GM21786 (cell line): ENCODE data around the gene CFLAR.
A peak's percentile ranks its signal among the peaks of the same experiment; 100 is the strongest.
"Not testable (repeated sequence)": the region's sequence is repeated elsewhere in the genome, so short reads cannot be mapped to it uniquely, and the experiment has no call there.

Source experiments
- ATAC-seq: cut with Tn5 transposase; IDR thresholded peaks from one replicate; pipeline ENCODE4 v1.9.1; 2021; ENCODE audit not compliant: unreplicated experiment

CFLAR gene

DNA sequence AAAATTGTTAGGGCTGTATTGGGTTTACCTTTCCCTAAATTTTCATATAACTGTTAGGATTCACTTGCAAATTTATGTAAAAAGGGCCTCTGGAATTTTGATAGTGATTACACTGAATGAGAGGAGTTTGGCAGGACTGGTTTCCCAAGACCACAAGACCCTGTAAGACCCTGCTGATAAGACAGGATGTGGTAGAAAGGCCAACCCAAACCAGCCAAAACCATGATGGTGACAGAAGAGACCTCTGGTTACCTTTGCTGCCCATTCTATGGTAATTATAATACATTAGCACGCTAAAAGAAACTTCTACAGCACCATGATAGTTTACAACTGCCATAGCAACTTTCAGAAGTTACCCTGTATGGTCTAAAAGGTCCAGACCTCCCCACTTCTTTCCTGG lies 58.7 kb downstream of the CFLAR start:
- ATAC-seq = no peak

DNA sequence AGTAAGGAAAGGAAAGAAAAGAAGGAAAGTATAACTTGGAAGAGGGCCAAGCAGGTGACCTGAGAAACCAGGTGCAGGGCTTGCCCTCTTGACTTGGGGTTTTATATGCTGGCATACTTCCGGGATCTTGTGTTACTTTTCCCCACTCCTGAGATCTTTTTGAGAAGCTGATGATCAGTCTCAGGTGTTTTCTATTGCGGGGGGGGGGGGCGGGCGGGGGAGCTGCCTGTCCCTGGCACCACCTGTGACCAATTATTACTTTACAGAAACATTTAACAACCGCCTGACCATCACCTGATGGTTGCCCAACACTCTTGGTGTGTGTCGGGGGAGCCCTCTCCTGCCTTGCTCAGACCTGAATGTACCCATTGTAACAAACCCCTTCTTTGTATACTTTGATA lies 60.1 kb downstream of the CFLAR start:
- no peak for ATAC-seq

DNA sequence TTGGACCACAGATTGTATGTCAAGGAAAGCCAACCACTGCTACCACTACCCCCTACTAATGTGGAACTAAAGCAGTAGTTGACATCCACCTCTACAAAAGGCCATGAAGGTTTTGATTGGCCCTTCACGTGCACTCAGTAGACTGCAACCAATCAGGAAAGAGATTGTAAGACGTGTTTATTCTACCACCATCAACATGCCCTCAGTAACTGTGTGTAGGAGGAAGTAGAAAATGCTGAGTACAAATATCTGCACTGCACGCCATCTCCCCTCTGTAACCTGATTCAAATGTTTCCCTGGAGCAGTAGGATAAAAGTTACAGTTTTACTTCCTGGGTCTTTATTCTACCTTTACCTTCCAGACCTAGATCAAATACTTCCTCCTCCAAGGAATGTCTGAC lies 64.0 kb downstream of the CFLAR start:
- ATAC-seq = no peak

DNA sequence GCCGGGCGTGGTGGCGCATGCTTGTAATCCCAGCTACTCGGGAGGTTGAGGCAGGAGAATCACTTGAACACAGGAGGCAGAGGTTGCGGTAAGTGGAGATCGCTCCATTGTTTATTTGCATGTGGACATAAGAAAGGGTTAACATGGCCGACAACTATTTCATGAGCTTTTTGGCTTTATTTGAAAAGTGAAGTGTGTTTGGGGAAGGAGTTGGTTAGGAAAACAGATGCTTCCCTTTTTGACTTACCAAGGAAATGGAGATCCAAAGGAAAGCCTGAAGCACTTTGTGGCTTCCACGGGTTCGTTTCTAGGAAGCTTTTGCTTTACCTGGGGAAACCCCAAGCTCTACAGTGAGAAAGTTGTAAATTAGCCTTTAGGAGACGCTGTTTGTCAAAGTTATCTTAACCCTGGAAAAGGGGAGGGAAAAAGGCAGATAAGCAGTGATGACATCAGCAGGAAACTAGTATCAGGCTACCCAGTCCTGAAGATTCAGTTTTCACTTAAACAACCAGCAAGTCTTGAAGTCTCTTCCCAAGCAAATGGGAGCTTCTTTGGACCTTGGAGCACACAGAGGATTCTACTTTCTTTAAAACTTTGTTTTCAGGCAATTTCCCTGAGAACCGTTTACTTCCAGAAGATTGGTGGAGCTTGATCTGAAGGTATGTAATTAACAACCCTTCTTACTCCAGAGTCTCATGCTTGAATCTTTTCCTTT lies 66.8 kb downstream of the CFLAR start, which contains the start of gene CASP10:
CASP10 (plus strand) TSS at position 492 of the 715 bp plus-strand sequence. CDS start 2,637 bp downstream, outside the sequence.
- ATAC-seq = peak; percentile 78

DNA sequence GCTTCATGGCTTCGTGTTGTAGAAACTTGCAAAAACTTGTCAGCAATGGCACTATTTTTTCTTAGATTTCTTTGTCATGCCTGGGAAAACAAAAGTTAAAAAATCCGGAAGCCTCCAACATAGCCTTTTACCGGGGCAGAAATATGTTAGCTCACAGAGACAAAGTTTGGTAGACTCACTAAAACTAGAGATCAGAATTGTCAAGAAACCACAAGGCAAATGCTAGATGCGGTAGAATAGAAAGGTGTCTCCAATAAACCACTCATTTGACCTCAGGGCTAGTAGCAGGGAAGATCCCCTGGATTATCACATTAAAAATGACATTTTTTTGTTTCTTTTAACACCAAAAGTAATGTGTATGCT lies 67.4 kb downstream of the CFLAR start:
- no peak for ATAC-seq

DNA sequence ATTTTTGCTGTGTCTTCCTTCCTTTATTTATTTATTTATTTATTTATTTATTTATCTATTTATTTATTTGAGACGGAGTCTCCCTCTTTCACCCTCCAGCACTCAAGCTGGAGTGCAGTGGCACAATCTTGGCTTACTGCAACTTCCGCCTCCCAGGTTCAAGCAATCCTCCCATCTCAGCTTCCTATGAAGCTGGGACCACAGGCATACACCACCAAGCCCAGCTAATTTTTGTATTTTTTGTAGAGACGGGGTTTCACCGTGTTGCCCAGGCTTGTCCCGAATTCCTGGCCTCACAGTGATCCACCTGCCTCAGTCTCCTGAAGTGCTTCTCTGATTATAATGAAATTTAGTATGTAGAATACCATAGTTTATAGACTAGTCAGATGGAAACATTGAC lies 67.9 kb downstream of the CFLAR start:
- not testable (repeated sequence) for ATAC-seq

DNA sequence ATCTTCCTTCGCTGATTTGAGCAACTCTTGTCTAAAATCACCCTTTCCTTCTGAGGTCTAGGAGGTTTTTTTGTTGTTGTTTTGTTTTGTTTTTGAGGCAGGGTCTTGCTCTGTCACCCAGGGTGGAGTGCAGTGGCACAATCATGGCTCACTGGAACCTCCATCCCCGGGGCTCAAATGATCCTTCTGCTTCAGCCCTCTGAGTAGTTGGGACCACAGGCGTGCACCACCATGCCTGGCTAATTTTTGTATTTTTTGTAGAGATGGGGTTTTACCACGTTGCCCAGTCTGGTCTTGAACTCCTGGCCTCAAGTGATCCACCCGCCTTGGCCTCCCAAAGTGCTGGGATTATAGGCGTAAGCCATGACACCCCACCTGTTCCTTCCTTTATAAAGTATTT lies 68.3 kb downstream of the CFLAR start:
- not testable (repeated sequence) for ATAC-seq

DNA sequence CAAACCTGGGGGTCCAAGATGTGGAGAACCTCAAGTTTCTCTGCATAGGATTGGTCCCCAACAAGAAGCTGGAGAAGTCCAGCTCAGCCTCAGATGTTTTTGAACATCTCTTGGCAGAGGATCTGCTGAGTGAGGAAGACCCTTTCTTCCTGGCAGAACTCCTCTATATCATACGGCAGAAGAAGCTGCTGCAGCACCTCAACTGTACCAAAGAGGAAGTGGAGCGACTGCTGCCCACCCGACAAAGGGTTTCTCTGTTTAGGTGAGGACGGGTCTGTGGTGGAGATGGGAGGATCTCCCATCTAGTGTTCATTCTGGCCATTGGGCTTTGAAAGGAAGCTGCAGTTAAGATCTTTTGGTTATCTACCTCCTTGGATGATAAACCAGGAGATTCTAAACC lies 69.9 kb downstream of the CFLAR start:
- no peak for ATAC-seq

DNA sequence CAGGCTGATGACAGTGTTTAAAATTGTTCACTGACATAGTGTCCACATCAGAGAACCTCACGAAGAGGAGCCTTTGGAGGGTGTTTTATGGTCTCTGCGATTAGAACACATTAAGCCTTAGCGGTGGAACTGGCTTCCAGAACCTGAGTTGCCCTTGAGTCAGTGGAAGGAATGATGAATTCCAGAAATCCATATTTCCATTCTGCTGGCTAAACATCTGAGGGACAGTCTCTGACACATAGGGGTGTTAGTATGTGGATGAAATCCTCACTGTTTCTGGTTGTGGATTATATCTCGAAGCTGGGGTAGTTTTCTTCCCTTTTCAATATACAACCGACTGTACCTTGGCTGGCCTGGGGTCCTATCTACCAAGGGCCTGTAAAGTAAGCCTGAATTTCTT lies 71.0 kb downstream of the CFLAR start:
- ATAC-seq = no peak

DNA sequence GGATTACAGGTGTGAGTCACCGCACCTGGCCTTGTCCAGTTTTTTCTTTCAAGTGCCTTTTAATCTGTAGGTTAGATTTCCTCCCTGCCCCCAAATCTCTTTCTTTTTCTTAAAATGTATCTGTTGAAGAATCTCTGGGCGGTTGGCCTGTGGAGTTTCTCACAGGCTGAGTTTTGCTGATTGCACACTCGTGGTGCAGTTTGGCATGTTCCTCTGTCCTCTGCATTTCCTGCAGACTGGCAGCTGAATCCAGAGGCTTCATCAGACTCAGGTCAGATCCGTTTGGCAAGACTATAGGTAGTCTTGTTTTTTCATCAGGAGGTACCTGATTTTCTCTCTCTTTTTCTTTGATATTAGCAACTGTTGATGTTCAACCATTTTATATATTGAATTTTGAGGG lies 72.5 kb downstream of the CFLAR start:
- ATAC-seq = no peak

DNA sequence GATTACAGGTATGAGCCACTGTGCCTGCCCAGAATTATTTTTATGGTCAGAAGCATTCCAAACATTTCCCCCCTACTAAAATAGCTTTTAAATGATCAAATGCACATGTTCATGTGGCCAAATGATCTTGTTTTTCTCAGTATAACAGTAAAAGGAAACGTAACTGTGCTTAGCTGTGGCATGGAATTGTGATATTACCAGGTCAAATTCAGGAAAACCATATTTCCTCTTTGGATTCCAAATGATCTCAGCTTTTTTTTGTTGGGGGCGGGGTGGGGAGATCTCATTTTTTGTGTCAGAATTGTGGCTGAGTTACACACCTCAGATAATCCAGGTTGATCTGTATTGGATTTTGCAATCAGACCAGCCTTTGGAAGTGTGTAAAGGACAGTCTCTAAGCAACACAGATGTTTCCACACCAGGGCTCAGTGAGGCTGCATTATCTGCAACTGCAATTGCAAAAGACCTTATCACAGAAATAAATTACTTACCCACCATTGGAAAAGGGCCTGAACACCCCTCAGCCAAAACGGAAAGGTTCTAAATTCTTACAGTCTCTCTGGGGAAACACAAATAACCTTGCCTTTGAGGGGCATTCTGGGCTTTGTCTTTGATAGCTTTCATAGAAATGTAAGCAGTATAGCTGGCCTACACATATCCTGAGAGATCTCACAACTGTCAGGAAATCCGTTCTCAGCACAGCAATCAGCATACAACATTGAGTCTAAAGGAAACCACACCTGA lies 75.3 kb downstream of the CFLAR start:
- ATAC-seq = peak; percentile 65

DNA sequence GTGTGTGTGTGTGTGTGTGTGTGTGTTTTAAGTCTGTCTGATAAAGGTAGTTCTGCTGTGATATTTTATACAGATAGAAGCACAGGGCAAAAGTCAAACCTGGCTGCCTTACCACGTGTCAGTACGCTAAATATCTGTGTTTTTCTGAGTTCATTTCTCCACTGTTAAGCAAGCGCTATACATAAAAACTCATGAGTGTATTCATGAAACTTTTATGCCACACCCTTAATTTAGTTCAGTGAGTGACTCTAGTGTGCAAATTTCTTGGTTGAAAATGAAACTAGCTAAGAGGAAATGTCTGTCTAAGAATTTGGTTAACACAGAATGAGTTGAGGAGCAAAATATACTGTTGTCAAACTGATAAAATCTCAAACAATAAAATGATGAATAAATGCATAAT lies 78.1 kb downstream of the CFLAR start:
- ATAC-seq = peak; percentile 92

DNA sequence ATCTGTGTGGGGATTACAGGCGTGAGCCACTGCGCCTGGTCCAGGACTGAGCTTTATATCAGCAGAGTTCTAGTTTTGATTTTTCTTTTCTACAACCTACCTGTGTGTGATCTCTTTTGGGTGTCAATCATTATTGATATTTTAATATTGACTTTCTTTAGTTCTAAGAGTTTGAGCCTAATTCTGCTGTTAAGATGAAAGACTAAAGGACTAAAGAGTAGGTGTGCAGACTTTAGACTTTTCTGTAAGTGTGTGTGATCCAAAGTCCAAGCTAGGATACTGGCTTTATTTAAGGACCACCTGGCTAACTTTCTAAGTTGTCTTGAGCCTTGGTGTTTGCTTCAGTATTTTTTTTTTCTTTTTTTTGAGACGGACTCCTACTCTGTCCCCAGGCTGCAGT lies 79.4 kb downstream of the CFLAR start:
- no peak for ATAC-seq

DNA sequence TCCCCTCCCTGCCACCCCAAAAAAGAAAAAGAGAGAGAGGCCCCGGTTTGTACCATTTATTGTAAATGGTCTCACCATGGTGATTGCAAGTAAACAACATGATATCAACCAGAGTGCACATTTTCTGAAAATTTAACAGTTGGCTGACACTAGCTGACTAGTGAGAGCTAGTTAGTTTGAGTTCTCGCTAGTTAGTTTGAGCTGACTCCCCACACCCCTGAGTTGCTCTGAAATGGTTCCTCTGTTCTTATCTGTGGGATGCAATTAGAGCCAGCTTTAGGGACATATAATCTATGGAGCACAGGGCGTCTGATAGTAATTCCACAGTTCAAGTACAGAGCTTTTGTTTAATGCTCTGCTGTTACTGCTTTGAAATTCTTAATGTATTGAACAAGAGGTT lies 80.0 kb downstream of the CFLAR start:
- no peak for ATAC-seq

DNA sequence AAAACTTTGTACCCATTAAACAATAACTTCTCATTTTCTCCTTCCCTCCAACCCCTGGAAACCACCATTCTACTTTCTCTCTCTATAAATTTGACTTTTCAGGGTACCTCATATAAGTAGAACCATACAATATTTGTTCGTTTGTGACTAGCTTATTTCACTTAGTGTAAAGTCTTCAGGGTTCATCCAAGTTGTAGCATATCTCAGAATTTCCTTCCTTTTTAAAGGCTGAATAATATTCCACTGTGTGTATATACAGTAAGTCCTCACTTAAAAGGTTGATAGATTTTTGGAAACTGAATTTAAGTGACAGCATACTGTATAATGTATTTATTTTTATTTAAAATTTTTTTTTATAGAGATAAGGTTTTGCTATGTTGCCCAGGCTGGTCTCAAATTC lies 80.8 kb downstream of the CFLAR start:
- ATAC-seq = no peak

DNA sequence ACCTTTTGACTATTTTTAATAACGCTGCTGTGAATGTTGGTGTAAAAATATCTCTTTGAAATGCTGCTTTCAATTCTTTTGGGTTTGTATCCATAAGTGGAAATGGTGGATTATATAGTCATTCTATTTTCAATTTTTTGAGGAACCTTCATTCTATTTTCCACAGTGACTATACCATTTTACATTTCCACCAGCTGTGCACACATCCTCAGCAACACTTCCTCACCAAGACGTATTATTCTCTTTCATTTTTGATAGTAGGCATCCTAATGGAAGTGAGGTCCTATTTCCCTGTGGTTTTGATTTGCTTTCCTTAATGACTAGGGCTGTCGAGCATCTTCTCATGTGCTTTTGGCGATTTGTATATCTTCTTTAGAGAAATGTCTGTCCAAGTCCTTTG lies 81.8 kb downstream of the CFLAR start:
- no peak for ATAC-seq

DNA sequence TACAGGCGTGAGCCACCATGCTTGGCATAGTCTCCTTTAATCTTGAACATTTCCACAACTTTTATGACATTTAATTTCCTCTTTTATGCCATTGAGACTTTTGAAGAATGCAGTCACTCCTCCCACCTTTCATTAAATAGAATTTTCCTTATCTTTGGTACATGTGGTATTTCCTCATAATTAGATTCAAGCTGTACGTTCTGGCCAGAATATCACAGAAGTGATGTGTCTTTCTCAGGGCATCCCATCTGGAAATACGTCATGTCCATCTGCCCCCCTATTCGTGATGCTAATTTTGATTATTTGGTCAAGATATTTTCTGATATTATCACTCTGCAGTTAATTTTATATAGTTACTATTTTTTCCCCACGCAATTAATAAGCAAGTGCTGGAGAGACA lies 83.9 kb downstream of the CFLAR start:
- ATAC-seq = no peak

DNA sequence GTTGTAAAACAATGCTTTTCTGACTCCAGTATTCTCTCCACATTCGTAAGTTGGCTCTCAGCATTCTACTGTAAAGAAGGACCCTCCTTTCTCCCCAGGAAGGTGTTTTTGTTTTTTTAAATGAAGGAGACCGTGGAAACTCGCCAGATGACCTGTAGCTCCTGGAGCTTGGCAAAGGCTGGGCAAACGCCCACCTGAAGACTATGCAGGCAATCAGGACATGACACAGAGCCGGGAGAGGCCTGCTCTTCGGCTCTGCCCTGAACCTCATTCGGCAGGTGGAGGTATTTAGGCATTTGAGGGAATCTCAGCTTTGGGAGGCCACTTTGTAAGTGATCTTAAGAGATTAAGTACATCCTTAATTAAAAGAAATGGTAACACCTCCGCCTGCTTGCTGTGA lies 84.4 kb downstream of the CFLAR start:
- ATAC-seq = no peak

DNA sequence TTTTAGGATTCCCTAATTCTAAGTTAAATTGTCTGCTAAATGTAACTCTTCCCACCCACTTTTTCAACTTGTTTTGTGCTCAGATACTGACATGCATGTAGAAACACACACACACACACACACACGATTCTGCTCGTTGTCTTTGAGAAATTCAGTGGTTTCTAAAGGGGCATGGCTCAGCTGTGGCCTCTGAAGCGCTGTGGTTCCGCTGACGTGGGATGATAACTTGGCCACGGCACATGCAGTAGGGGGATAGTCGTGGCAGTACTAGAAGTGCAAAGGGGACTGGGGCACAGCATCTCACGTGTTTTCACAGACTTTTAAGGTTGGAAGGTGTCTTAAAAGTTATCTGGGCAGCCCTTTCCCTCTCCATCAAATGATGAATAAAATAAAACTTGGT lies 85.4 kb downstream of the CFLAR start:
- ATAC-seq = no peak

DNA sequence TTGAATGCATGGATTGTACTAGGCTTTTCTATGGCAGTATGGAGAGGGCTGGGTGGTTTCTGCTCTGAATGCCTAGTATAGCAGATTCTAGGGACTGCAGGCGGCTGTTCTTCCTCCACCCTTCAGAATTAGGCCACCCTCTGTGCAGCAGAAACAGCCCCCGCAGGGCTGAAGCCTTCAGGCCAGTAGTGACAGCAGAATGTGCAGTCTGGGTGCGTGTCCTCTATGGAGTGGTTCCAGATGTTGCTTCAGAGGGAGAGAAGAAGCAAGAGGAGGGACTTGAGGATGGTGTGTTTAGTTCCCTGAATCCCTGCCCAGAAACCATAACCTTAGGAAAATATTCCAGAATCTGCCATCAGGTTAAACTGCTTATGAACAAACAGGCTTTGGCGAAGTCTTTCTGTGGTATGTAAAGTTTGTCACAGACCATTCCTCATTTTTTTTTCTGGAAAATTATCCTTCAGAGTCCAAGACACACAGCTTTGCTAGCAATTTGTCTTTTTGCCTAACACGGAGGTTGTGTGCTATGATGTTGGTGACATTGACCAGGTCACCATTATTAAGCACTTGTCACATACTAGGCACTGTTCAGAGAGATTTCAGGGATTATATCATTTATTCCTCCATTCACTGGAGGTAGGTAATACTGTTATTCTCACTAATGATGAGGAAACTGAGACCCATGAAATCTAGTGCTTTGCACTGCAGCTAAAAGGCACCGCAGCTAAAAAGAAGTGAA lies 88.1 kb downstream of the CFLAR start:
- ATAC-seq = no peak

DNA sequence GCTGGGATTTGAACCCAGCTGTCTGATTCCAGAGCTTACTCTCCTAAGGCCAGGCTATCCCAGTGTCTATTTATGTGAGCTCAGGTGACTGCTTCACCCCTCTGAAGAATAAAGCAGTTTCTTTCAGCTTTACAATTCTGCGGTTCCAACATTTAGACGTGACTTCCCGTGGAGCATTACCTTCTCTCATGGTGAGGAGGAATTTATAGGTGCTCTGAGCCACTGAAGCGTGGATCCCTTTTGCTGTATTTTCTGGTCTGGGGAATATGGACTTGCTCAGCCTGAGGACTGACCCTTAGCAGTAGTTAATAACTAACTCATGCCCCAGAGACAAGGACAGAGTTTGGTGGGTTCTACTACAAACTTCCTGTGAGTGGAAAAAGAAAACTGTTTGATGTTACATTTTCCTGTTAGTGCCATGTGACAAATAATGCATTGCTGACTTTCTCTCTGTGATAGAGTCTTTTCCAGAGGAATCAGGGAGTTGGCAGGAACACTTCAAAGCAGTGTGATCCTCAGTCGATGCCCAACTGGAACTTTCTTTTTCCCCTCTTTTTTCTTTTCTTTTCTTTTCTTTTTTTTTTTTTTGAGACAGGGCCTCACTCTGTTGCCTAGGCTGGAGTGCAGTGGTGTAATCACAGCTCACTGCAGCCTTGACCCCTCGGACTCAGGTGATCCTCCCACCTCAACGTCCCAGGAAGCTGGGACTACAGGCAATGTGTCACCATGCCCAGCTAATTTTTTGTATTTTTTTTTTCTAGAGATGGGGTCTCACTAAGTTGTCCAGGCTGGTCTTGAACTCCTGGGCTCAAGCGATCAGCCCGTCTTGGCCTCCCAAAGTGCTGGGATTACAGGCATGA lies 88.9 kb downstream of the CFLAR start:
- ATAC-seq = peak; percentile 34
